Measurements from ENCODE around the gene SMIM32.
A peak's percentile ranks its signal among the peaks of the same experiment; 100 is the strongest.

SMIM32 gene

GRCh38 chr5:136141561-136141960, 51.4 kb downstream of the SMIM32 start:
- H3K4me1 ChIP-seq (ENCODE audit: insufficient read depth, low read length, poor library complexity, severe bottlenecking), result peaks cover 43% of the 10 kb centered on the region
- H3K36me3 ChIP-seq (ENCODE audit: insufficient read depth, low read length), result no peaks in the 10 kb centered on the region
- H3K9ac ChIP-seq (ENCODE audit: low read depth, low read length, poor library complexity, severe bottlenecking), result no peak overlapping the region
- no peak overlapping the region for H3K4me3 ChIP-seq (ENCODE audit: low read length, poor library complexity, severe bottlenecking)
- H3K9me2 ChIP-seq (replicated peaks; ENCODE audit: low read depth, low read length), result no peaks in the 10 kb centered on the region
- no peaks in the 10 kb centered on the region for H3K9me3 ChIP-seq (ENCODE audit: insufficient read depth, low read depth, low read length)
- no peaks in the 10 kb centered on the region for H3F3A ChIP-seq (ENCODE audit: low read depth)
- TF ChIP-seq EZH2phosphoT487 (IDR thresholded peaks at IDR 0.05; ENCODE audit: borderline replicate concordance), result no peak
- no peak for TF ChIP-seq CTCF (conservative IDR thresholded peaks at IDR 0.05; ENCODE audit: low read length)
- H3K79me2 ChIP-seq (ENCODE audit: insufficient read depth, low read length), result peaks cover 99% of the 10 kb centered on the region
- peaks cover 92% of the 10 kb centered on the region for H4K20me1 ChIP-seq (ENCODE audit: insufficient read depth, low read length, poor library complexity, severe bottlenecking)
- no peaks in the 10 kb centered on the region for H3K27me3 ChIP-seq (ENCODE audit: insufficient read depth, low read length, poor library complexity, severe bottlenecking)
- H3K4me2 ChIP-seq (ENCODE audit: low read depth, low read length, poor library complexity, severe bottlenecking), result peak overlapping the region; percentile 68
- H2AFZ ChIP-seq (ENCODE audit: low read length), result no peak overlapping the region

Data from Loucy (cell line).